ENCODE results near the gene MRGPRE.

Gene MRGPRE

GRCh38 chr11:3207526-3208189, 24.6 kb downstream of the MRGPRE start:
- DNase-seq = no peak

GRCh38 chr11:3206922-3207204, 25.4 kb downstream of the MRGPRE start:
- no peak for DNase-seq

- DNase-seq = no peak
These were observed 25.9 kb downstream of the MRGPRE start for GRCh38 chr11:3206156-3206921.

- DNase-seq = no peak
These were observed 26.7 kb downstream of the MRGPRE start for GRCh38 chr11:3205261-3206155.

GRCh38 chr11:3204141-3205015, 27.8 kb downstream of the MRGPRE start:
- DNase-seq = no peak

GRCh38 chr11:3203221-3204043, 28.8 kb downstream of the MRGPRE start:
- DNase-seq = no peak

- no peak for DNase-seq
These were observed 29.5 kb downstream of the MRGPRE start for GRCh38 chr11:3202759-3203158.

- DNase-seq = no peak
These were observed 29.9 kb downstream of the MRGPRE start for GRCh38 chr11:3202305-3202704.

- DNase-seq = no peak
These were observed 30.5 kb downstream of the MRGPRE start for GRCh38 chr11:3201677-3202181.

GRCh38 chr11:3201112-3201581, 31.1 kb downstream of the MRGPRE start:
- DNase-seq = no peak

GRCh38 chr11:3200388-3201111, 31.7 kb downstream of the MRGPRE start:
- no peak for DNase-seq

- no peak for DNase-seq
These were observed 32.5 kb downstream of the MRGPRE start for GRCh38 chr11:3199537-3200295.

- no peak for DNase-seq
These were observed 33.4 kb downstream of the MRGPRE start for GRCh38 chr11:3198815-3199214.

- no peak for DNase-seq
These were observed 34.2 kb downstream of the MRGPRE start for GRCh38 chr11:3197878-3198528.

GRCh38 chr11:3197044-3197695, 35.0 kb downstream of the MRGPRE start:
- no peak for DNase-seq

GRCh38 chr11:3196161-3197043, 35.8 kb downstream of the MRGPRE start:
- no peak for DNase-seq

GRCh38 chr11:3195251-3196160, 36.7 kb downstream of the MRGPRE start:
- DNase-seq = no peak
